Glutamatergic neuron (in vitro differentiated cells): ENCODE results near the gene PCDHGC3. TPM values are rescaled to one million over a fixed set of nuclear protein-coding genes. Genes with fewer than 3 reads are reported as not detected.

Source experiments
- DNase-seq: peaks from one replicate; pipeline ENCODE4 v3.0.0; 2022
- H3K27ac Mint-ChIP-seq: one replicate; pipeline ENCODE4 v1.8.0; 2020; ENCODE audit warnings: mild to moderate bottlenecking, mixed read lengths, inconsistent platforms; ENCODE audit not compliant: unreplicated experiment
- H3K27me3 Mint-ChIP-seq: one replicate; pipeline ENCODE4 v1.8.0; 2020; ENCODE audit warnings: mild to moderate bottlenecking, moderate library complexity, mixed read lengths, inconsistent platforms; ENCODE audit not compliant: unreplicated experiment
- H3K36me3 Mint-ChIP-seq: one replicate; pipeline ENCODE4 v1.8.0; 2020; ENCODE audit warnings: mild to moderate bottlenecking, mixed read lengths, inconsistent platforms; ENCODE audit not compliant: unreplicated experiment
- H3K4me1 Mint-ChIP-seq: one replicate; pipeline ENCODE4 v1.8.0; 2020; ENCODE audit warnings: mild to moderate bottlenecking, low read depth, mixed read lengths, inconsistent platforms; ENCODE audit not compliant: unreplicated experiment
- H3K4me3 Mint-ChIP-seq: one replicate; pipeline ENCODE4 v1.8.0; 2020; ENCODE audit warnings: mild to moderate bottlenecking, mixed read lengths, inconsistent platforms; ENCODE audit not compliant: unreplicated experiment
- H3K9me3 Mint-ChIP-seq: one replicate; pipeline ENCODE4 v1.8.0; 2020; ENCODE audit warnings: mild to moderate bottlenecking, moderate library complexity, mixed read lengths, inconsistent platforms; ENCODE audit not compliant: unreplicated experiment
- CTCF ChIP-seq: fragments of 200-600 bp; sonication (generic); IDR thresholded peaks from one replicate; pipeline ENCODE4 v1.5.0; 2021; ENCODE audit not compliant: partially characterized antibody, unreplicated experiment
- total RNA-seq: library from RNA; stranded (reverse); fragmentation: NEBNext Ultra II Directional; extraction: Animal tissue kit (Norgen Biotek cat#: 25700); gene quantifications from one replicate; pipeline ENCODE4 v1.2.1, GENCODE V29; 2021; ENCODE audit not compliant: unreplicated experiment

Gene PCDHGC3
- total RNA-seq, 1 donor from 2014 or later: 40.1 TPM

- Mint-ChIP-seq H3K4me1 (peaks cover 22% of the 10 kb centered on the region), H3K27me3 (peaks cover 6% of the 10 kb centered on the region), H3K9me3 (peaks cover 6% of the 10 kb centered on the region), H3K4me3 (peak overlapping the region; percentile 85), H3K36me3 (peaks cover 11% of the 10 kb centered on the region), H3K27ac (peak overlapping the region; percentile 67)
- no peak for DNase-seq
- no peak for TF ChIP-seq CTCF
Observed at GRCh38 chr5:141485321-141486055, 9.7 kb downstream of the PCDHGC3 start.

- peaks cover 4% of the 10 kb centered on the region for H3K9me3 Mint-ChIP-seq
- peaks cover 11% of the 10 kb centered on the region for H3K36me3 Mint-ChIP-seq
Observed at GRCh38 chr5:141486091-141486490, 10.3 kb downstream of the PCDHGC3 start.

GRCh38 chr5:141487131-141487530, 11.4 kb downstream of the PCDHGC3 start:
- no peak for DNase-seq
- no peak for TF ChIP-seq CTCF
- peaks cover 11% of the 10 kb centered on the region for H3K36me3 Mint-ChIP-seq

More at GRCh38 chr5:141486091-141486490, 10.3 kb downstream of the PCDHGC3 start:
- Mint-ChIP-seq H3K4me1 (peaks cover 27% of the 10 kb centered on the region), H3K27me3 (peaks cover 11% of the 10 kb centered on the region), H3K27ac (no peak overlapping the region), H3K4me3 (peak overlapping the region; percentile 20)
- no peak for DNase-seq
- TF ChIP-seq CTCF: no peak

GRCh38 chr5:141488591-141489561, 13.1 kb downstream of the PCDHGC3 start, which contains the start of gene PCDHGC5:
PCDHGC5 (plus strand) TSS chr5:141489081; CDS start chr5:141489241, 160 bp downstream.
- peaks cover 4% of the 10 kb centered on the region for H3K9me3 Mint-ChIP-seq
- DNase-seq: no peak
- no peak within 1 kb of the TSS for H3K4me3 Mint-ChIP-seq
- H3K4me1 Mint-ChIP-seq: peaks cover 20% of the 10 kb centered on the region
- peaks cover 11% of the 10 kb centered on the region for H3K27me3 Mint-ChIP-seq
- peaks cover 11% of the 10 kb centered on the region for H3K36me3 Mint-ChIP-seq
- no peak within 1 kb of the TSS for H3K27ac Mint-ChIP-seq
- no peak for TF ChIP-seq CTCF

More at GRCh38 chr5:141487131-141487530, 11.4 kb downstream of the PCDHGC3 start:
- H3K27me3 Mint-ChIP-seq: peaks cover 11% of the 10 kb centered on the region
- H3K27ac Mint-ChIP-seq: no peak overlapping the region
- H3K4me3 Mint-ChIP-seq: no peak overlapping the region
- peaks cover 4% of the 10 kb centered on the region for H3K9me3 Mint-ChIP-seq
- peaks cover 30% of the 10 kb centered on the region for H3K4me1 Mint-ChIP-seq
